ENCODE data around the gene CRYGD.
"Not testable (repeated sequence)": the region's sequence is repeated elsewhere in the genome, so short reads cannot be mapped to it uniquely, and the experiment has no call there.

The CRYGD gene

GRCh38 chr2:208124013-208124715 is at the start of gene CRYGD:
Gene CRYGD (minus strand): TSS chr2:208124524. CDS start chr2:208124473, 51 bp downstream.
- DNase-seq, result not testable (repeated sequence)

GRCh38 chr2:208172125-208172524 is 47.8 kb upstream of the CRYGD start:
- DNase-seq, result no peak

GRCh38 chr2:208164951-208165755 is 40.8 kb upstream of the CRYGD start:
- DNase-seq, result no peak

- DNase-seq, result no peak
Measured at GRCh38 chr2:208163489-208163888, 39.2 kb upstream of the CRYGD start, which contains the start of gene CRYGA. Gene CRYGA (minus strand): TSS chr2:208163589. CDS start chr2:208163556, 33 bp downstream.

- no peak for DNase-seq
Measured at GRCh38 chr2:208156439-208156838, 32.1 kb upstream of the CRYGD start.

- no peak for DNase-seq
Measured at GRCh38 chr2:208153156-208153555, 28.8 kb upstream of the CRYGD start.

- no peak for DNase-seq
Measured at GRCh38 chr2:208150956-208151355, 26.6 kb upstream of the CRYGD start.

GRCh38 chr2:208150094-208150493 is 25.8 kb upstream of the CRYGD start:
- no peak for DNase-seq

GRCh38 chr2:208148803-208149202 is 24.5 kb upstream of the CRYGD start:
- DNase-seq, result no peak

GRCh38 chr2:208147759-208148158 is 23.4 kb upstream of the CRYGD start:
- DNase-seq, result no peak

GRCh38 chr2:208147008-208147407 is 22.7 kb upstream of the CRYGD start:
- DNase-seq, result no peak

GRCh38 chr2:208146006-208146405 is 21.7 kb upstream of the CRYGD start, which contains the start of gene CRYGB:
Gene CRYGB (minus strand): TSS chr2:208146158. CDS start chr2:208146120, 38 bp downstream.
- DNase-seq, result no peak

GRCh38 chr2:208142925-208143799 is 18.8 kb upstream of the CRYGD start:
- DNase-seq, result peak; percentile 80

GRCh38 chr2:208142240-208142924 is 18.1 kb upstream of the CRYGD start:
- peak; percentile 97 for DNase-seq

- DNase-seq, result no peak
Measured at GRCh38 chr2:208139447-208139846, 15.1 kb upstream of the CRYGD start.

- not testable (repeated sequence) for DNase-seq
Measured at GRCh38 chr2:208138334-208138733, 14.0 kb upstream of the CRYGD start.

GRCh38 chr2:208136716-208137094 is 12.4 kb upstream of the CRYGD start:
- DNase-seq, result no peak

- DNase-seq, result no peak
Measured at GRCh38 chr2:208135794-208136715, 11.7 kb upstream of the CRYGD start.

- no peak for DNase-seq
Measured at GRCh38 chr2:208134928-208135586, 10.7 kb upstream of the CRYGD start.

GRCh38 chr2:208130712-208131110 is 6.4 kb upstream of the CRYGD start:
- DNase-seq, result no peak
